GM12892 (cell line): ENCODE results near the gene TMEM255A.

Experiments
- POLR2A ChIP-seq: IDR thresholded peaks from 2 replicates; pipeline ENCODE4 v1.6.1; 2011; ENCODE audit warnings: low read depth, low read length, control low read depth
- POLR2AphosphoS5 ChIP-seq: IDR thresholded peaks from 2 replicates; pipeline ENCODE4 v1.6.1; 2011; ENCODE audit warnings: low read depth, low read length, control low read depth

- TF ChIP-seq POLR2A (no peak), POLR2AphosphoS5 (no peak)
These were observed 21.1 kb upstream of the TMEM255A start for GRCh38 chrX:120332394-120332793.
